Stimulated activated CD4-positive, alpha-beta T cell treated with anti-CD3 and anti-CD28 coated beads, Interleukin-1b, Interleukin-23, amount 100 ng/mL, for 48 hours (primary cell): ENCODE data around the gene PRKAR1B.

Source experiments
- DNase-seq: peaks from one replicate; pipeline ENCODE4 v3.0.0-alpha.2; 2020

The PRKAR1B gene

DNA sequence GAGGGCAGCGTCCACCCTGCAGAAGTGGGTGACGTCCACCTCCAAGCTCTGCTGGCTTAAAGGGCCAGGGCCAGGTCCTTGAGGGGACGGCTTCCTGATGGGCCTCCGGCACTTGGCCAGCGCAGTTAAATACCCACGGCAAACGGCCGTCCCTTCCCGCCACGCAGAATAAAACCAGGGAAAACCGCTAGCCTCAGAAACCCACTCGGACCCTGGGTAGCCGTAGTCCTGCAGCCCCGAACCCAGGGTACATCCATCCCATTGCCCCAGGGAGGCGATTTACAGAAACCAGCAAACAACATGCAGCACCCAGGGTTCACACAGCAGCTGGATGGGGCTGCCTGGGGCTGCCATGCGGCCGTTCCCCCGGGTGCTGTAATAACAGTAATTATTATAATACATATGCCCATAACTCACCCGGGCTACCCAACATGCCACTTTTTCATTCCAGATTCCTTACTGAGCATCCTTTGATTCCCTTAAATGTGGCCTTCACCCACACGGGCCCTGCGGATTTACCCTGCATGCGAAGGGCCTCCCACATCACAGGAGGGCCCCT lies 126.0 kb downstream of the PRKAR1B start:
- DNase-seq: no peak

DNA sequence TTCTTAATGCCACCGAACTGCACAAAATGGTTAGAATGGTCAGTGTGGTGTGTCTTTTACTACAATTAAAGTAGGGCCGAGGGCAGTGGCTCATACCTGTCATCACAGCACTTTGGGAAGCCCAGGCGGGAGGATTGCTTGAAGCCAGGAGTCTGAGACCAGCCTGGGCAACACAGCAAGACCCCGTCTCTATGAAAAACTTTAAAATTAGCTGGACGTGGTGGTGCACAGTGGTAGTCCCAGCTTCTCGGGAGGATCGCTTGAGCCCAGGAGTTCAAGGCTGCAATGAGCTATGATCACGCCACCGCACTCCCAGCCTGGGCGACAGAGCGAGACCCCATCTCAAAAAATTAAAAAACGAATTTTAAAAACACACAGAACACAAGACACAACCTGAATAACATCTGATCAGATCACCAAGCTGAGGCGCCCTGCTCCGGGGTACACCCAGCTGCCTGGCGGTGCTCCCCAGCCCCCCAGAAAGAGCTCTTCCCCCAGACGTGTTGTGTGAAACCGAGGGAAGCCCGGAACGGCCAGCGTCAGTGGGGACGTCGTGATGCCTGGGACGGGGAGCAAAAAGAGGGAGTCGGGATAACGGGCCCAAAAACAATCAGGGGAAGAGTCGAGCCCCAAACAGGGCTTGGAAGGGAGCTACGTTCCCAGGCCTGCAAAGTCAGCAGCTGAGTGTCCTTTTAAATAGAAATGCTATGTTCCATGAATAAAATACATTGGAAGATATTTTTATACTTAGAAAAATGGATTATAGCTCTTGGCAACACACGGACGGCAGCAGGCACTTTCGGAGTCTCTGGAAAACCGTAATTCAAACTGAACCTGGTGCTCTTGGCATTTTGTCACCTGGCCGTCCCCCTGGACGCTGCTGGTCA lies 126.7 kb downstream of the PRKAR1B start:
- no peak for DNase-seq

DNA sequence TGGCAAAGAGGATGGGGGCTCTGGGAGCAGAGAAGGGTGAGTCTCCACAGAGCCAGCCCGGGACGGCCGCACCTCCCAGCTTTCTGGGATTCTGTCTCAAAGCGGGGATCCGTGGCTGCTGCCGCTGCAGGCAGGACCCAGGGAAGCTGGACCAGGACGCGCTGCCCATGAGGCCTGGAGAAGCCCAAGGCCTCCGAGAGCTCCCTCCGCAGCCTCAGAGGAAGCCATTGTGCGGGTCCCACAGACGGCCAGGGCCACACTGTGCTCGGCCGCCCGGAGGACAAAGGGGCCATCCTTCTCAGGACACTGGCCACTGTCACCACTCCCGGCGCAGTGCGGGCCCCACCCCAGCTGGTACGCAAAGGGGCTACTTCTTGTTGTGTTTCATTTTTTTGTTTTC lies 128.2 kb downstream of the PRKAR1B start:
- no peak for DNase-seq

DNA sequence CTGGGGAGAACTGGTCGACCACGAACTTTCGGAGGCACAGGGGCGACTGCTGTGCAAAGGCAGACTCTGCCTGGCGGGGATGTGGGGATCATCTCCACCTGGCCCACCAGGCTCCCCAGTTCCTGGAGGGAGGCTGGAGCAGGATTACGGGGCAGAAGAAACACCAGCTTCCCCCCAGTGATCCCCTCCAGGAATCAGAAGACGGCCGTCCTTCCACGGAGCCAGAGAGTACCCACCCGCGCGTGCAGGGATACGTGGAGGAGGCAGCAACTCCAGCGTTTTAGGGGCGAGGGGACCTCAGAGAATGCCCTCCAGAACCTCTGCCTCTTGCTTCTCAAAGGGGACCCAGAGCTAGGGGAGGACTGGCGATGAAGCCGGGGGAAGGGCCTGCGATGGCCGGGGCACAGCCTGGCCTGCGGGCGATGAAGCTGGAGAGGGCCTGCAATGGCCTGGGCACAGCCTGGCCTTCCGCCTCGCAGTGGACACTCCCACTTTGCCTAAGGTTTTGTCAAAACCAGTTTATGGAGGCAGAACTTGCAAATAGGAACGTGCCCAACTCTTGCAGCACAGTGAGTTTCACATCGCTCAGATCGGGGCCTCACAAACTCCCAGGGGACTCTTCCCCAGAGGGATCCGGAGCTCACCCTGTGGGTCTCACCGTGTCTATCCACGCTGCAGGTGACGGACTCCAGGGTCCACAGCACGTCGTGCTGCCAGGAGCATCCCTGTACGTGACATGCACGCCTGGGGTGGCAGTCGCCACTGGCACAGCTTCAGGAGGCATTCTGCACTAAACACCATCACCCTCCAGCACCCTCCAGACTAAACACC lies 129.5 kb downstream of the PRKAR1B start:
- no peak for DNase-seq

DNA sequence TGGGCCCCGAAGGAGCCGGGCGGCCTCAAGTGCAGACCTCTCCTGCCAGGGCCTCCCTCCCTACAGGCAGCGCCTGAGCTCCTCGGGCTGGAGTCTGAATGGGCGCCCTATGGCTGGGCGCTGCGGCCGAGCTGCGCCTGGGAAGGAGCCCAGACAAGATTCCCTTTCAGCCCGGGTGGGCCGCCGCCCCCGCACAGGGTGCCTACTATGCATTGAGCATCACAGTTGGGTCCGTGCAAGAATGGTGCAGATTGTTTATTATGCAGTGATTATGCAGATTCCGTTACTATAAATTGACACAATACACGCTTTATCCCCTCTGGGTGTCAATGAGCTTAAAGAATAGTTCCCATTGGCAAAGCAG lies 130.3 kb downstream of the PRKAR1B start:
- DNase-seq: no peak

DNA sequence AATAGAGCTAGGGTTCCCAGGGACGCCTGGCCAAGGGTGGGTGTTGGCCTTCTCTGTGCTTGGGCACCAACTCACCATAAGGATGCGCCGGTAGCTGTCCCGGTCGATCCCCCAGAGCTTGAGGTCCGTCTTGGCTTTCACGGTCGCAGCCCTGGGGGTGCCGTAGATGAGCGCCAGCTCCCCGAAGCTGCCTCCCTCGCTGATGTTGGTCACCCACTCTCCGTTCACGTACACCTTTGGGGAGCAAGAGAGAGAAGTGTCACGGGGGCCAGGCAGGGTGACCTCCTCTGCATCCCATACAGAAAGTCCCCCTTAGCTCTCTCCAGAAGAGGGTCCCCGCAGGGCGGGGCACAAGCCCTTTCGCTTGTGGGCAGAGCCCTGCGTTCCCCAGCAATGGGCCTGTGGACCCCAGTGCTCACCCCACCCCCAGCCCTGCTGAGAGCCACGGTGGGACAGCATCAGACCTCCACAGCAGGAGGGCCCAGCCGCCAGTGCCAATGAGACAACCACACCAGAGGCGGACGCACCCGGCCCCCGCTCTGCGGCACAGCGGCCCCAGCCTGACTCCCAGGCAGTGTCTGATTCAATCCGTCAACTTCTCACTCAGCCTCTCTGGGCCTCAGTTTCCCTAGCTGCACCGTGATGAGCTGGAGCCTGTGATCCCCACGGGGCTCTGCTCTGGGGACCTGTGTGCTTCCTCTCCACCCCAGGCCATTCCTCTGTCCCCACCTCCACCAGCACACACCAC lies 130.8 kb downstream of the PRKAR1B start:
- DNase-seq: no peak

DNA sequence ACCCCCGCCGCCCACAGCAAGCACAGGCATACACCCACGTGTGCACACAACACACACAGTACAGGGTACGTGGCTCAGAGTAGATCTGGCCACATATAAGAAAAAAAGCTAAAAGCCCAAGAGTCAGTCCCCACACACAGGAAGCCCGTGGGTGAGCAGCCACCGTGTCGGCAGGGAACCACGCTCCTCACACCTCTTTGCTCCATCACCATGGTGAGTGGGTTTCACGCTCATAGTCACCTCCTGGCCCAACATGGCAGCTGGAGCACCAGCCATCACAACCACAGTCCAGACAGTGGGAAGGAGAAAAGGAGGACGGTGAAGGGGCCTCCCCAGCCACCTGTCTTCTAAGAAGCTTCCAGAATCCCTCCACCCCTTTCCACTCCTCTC lies 131.5 kb downstream of the PRKAR1B start:
- DNase-seq: peak; percentile 42

DNA sequence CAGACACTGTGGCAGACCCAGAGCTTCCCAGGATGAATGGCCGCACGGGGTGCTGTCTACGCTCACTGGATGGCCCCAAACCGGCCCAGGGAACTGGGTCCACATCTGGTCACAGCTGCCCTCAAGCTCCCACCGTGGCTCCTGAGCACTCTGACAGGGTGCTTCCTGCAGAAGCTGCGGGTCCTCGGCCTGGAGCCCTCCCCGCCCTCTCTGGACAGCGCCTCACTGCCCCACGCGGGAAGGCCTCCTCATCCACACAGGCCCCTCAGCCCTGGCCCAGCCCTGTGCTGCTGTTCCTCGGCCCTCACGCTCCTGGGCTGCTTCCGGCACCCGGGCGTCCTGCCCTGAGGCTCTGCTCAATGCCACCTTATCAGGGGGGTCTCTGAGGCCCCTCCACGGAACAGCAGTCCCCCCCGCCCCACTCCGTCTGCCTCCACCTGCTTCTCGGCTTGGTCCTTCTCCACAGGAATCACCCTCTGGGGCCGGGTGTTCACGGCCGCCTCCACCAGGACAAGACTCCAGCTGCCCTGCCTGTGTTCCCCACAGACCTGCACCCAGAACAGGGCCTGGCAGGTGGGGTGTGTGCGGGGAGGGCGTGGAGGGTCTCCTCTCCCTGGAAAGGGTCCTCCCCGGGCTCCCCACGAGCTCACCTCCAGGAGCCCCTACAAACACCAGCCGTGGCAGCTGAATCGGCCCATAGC lies 132.0 kb downstream of the PRKAR1B start:
- DNase-seq: no peak

DNA sequence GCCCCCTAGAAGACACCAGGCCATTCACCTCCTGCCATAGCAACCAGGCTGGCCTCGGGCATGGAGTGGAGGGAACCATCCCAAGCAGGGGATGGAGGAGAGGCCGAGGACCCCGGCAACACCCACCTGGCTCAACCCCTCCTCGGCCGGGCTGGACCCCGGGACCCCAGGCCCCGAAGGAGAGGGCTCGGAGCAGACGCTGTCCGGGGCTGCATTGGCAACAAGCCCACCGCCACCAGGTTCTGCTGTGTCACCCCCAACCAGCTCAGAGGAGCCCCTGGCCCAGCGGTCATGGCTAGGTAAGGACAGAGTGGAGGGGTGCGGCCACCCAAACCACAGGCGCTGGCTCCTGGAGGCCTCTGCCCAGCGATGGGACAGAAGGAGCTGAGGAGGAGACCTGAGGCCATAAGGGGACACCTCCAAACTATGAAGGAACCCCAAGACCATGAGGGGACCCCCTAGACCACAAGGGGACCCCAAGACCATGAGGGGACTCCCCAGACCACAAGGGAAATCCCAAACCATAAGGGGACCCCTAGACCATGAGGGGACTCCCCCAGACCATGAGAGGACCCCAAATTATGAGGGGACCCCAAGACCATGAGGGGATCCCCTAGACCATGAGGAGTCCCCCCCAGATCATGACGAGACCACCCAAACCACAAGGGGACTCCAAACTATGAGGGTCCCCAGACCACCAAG lies 132.7 kb downstream of the PRKAR1B start:
- no peak for DNase-seq

DNA sequence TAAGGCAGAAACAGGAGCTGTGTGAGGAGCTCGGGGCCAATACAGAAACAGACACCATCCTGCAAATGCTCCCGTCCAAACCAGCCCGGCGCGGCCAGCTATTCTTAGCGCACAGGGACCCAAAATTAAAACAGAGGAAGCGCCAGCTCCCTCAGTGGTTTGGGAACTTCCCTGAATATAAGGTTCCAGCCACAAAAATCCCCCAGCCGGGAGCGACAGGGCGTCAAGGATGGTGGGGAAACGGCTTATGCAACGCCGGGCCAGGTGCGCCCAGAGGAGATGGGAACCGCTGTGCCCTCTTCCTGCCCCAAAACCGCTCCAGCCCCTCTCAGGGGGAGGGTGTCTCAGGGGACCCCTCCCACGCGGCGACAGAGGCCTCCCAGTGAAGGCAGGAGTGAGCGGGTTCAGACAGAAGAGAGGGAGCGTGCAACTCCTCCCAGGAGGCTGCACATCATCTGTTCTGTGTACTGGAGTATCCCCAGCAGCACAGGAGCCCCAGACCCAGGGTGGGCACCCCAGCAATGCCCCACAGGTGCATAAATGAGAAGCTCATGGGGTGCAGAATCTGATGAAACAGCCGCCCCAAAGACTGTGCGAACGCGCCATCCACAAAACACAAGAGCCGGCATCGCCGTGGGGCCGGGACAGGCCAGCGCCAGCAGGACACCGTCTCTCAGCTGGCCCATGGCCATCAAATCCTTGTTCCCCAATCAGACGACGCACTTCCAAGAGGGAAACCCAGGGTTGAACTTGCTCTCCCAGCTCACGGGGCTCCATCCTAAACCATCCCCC lies 133.6 kb downstream of the PRKAR1B start:
- DNase-seq: no peak

DNA sequence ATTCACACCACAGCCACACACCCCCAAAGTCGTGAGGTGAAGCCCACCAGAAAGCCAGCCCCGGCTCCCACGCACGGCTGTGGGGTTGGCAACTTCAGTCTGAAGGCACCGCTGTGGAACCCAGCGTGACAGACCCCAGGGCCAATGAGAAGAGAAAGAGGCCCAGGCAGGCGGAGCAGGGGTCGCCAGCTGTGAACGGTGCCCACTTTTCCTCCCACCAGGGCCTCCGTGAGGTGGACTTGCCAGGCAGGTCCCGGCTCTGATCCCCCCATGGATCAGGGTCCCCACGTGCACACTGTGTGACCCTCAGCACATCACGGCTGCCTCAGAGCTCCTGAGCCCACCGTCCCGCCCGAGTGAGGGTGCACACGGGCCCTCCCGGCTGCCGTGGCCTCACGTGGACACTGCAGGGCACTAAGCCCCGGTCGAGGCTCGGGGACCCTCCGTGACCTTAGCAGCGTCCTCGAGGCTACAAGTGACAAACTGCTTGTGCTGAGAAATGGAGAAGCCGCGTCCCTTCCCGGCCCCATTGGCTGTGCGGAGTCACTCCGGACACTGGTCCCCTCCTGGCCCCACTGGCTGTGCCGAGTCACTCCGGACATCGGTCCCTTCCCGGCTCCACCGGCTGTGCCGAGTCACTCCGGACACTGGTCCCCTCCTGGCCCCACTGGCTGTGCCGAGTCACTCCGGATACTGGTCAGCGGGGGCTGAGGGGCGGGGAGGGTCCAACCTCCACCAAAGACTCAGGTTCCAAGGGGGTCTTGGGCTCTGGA lies 135.0 kb downstream of the PRKAR1B start:
- DNase-seq: no peak

DNA sequence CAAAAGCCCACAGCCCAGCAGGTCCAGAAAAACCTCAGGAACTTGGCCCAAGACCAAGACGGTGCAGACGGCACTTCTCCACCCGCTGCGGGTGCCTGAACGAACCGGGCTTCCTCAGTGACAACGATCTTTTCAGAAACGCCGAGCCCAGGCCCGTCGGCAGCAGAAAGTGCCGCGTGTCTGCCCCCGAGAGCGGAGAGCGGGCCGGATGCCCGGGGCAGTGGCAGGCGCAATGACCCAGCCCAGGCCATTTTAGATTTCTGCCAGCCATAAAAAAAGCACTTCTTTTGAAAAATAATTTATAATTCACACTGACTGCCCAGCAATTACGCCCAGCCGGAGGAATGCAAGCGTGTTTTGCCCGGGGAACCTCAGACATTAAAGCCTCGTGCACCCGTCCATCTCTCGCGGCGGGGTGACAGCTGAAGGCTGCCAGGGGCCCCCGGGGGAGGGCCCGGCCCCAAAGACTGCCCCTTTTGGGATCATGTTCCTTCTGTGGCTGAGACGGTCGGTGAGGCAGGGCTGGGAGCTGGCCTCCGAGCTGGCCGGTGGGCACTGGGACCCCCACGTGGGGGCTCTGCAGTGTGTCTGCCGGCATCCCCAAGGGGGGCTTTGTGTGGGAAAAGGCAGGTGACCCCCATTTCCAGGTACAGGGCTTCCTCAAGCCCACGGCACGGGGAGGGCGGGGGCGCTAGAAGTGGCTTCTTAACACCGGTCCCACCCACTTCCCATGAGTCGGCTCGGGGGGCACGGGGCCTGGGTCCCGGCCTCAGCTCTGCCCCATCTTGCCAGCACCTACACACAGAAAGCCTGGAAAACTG lies 136.1 kb downstream of the PRKAR1B start:
- no peak for DNase-seq

DNA sequence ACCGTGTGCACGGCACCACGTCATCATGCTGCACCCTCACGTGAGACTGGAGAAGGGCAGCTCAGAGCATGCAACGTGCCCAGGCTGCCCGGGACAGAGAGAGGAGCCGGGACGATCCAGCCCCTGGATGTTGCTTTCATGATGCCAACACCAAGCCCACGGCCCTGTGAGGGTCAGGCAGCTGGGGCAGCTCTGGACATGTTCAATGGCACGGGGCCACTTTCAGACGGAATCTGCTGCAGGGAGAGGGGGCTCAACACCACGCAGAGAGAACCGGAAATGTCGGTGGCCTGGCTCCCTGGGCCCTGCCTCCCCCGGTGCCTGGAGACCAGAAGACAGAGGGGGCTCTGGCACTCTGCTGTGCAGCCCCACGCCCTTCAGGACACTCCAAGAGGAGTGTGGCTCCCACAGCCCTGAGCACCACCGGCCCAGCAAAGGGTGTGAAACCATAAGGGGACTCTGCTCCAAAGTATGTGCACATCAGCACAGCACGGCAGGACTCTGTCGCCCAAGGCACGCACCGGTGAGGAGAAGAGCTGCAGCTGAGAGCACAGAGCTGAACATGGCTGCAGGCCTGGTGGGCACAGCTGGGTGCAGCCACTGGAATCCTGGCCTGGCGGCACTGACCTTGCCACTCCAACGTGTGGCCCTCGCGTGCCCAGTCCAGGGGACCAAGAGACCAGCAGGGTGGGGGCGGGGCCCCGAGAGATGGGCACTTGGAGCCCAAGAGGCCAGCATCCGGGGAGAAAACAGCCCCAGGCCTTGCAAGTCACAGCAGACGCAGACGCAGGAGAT lies 137.1 kb downstream of the PRKAR1B start:
- no peak for DNase-seq

DNA sequence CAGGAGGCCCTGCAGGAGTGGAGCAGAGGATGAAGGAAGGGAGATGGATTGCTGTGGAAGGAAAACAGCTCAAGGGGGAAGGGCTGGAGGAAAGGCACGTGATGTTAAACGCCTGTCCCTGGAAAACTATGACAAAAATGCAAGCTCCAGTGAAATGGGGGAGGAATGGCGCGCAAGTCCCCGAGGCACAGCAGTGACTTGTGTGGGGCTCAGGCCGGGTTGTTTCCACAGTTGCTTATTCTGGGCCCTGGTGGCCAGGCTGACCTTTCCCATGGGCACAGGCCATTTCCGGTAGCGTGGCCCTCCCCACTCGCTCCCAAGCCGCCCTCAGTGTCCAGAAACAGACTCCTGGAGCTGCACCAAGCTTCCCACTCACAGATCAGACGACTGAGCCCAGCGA lies 139.3 kb downstream of the PRKAR1B start:
- DNase-seq: no peak

DNA sequence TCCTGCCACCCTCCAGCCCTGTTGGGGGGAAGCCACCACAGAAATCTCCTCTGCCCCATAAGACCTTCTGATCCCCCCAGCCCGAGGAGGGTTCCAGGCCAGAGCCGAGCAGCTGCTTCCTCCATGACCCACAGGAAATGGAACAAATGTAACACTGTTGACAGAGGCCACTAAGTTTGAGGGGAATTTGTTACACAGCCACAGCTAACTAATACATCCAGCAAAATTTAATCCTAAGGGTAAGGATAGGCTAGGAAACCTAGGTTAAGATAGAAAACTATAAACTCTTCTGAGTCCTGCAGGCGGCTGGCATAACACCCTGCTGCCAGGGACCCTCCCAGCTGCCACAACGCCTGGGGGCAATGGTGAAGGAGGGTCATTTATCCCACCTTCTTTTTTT lies 140.6 kb downstream of the PRKAR1B start:
- no peak for DNase-seq

DNA sequence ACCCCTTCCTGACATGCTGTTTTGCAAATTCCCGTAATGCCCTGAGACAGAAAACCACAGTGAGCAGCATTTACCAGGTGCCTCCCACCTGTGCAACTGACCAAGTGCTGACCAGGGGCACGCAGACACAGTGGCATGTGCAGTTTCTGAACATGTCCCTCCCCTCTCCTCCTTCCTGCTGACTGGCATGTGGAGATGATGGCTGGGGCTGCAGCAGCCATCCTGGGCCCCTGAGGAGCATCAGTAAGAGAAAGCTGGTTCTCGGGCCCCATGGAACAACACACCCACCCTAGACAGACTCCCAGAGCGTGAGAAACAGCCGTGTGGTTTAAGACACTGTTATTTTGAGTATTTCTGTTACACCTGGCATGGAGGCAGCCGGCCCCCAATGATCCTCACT lies 141.2 kb downstream of the PRKAR1B start:
- no peak for DNase-seq

DNA sequence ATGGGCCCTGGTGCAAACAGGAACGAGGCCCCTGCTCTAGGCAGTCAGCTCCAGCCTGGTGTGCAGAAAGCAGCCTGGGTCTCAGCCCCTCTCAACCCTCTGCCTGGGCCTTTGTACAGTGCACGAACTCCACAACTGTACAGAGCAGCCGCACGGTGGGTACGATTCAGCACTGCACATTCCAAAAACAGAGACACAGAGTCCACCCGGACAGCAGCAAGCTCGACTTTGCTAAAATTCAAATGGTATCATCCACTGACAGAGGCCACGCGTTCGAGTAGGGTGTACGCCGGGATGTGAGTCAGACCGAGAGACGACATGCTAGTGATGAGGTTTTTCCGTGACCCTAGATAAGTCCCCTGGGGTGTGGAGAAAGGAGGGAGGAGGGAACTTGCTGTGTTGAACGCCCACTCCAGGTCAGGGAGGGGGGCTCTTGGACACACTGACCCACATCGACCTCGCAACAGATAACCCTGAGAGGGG lies 141.8 kb downstream of the PRKAR1B start:
- DNase-seq: peak; percentile 82

DNA sequence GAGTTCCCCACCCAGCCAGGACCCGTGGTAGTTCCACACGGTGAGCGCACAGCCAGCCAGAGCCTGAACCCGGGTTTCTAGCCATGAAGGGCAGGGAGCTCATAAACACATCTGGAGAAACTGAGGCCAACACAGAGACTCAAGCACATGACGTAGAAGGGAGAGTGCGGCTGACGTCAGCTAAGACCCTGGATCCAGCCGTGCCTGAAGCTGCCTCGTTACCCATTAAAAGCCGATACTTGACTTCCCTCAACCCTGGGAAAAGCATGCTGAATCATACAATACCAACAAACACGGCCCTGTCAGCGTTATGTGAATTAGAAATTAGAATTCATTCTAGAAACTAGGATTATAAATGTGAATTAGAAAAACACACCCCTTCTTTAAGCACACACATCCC lies 142.3 kb downstream of the PRKAR1B start:
- DNase-seq: no peak
